NCI-H1436 (cell line): Measurements from ENCODE around the gene SPPL2C.

Source experiments
- DNase-seq: peaks from one replicate; lab custom pipeline; 2025; lab: John Stamatoyannopoulos, UW

The SPPL2C gene

GRCh38 chr17:45833920-45834319 is 10.8 kb upstream of the SPPL2C start:
- DNase-seq, result peak; percentile 38

- no peak for DNase-seq
Observed at GRCh38 chr17:45834471-45835396, 9.9 kb upstream of the SPPL2C start.

DNA sequence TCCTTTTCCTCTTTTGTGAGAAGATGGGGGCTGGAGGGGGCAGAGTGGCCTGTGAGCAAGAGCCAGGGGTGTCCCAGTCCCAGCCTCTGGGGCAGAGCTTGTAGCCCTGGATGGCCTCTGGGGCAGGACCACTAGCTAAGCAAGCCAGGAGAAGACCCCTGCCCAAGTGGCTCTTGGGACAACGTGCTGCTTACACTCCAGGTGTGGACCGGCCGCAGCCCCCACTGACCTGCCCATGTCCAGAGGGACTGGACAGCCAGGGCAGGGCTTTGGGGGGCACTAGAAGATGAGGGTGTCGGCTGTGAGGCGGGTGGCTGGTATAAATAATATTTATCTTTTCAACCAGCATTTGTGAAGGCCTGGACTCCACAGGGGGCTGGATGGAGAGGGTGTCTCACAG is 9.2 kb upstream of the SPPL2C start:
- no peak for DNase-seq

GRCh38 chr17:45836047-45837044 is 8.3 kb upstream of the SPPL2C start:
- DNase-seq, result no peak

DNA sequence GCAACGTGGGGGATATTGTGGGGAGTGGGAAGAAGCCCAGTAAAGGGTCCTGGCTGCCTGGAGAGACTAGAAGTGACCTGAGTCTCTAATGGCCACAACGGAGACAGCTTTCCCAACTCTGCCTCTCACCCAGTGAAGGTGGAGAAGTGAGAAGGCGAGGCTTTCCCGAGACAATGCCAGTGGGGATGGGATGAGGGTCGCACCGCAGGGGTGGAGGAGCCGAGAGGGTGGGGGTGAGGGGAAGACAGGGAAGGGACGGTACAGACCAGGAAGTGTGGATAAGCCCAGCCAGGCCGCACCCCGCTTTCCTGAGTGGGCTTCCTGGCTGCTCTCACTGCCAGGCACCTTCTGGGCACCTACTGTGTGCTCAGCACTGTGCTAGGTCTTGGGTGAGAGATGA is 7.5 kb upstream of the SPPL2C start:
- no peak for DNase-seq

GRCh38 chr17:45837603-45838002 is 7.1 kb upstream of the SPPL2C start:
- DNase-seq, result no peak

DNA sequence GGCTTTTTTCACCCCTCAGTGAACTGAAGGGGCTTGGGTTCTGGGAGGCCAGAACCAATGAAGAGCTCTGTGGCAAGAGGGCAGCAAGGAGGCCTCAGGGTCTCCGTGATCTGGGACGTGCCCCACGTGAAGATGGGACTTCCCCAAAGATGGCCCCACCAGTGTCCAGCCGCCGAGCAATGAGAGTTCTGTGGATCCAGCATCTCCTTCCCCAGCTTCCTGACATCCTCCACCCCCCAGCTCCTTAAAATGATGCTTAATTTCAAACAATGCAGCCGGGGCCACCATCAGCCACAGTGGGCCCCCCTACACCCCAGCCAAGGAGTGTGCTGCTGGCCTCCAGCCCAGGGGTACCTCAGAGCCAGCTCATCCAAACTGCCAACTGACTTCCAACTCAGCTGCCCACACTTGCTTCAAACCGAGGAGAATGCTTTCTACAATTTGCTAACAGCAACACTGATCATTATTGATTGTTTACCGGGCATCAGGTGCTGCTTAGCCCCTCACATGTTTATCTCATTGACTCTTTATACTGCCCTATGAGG is 5.9 kb upstream of the SPPL2C start:
- no peak for DNase-seq

GRCh38 chr17:45839442-45839841 is 5.2 kb upstream of the SPPL2C start:
- no peak for DNase-seq

DNA sequence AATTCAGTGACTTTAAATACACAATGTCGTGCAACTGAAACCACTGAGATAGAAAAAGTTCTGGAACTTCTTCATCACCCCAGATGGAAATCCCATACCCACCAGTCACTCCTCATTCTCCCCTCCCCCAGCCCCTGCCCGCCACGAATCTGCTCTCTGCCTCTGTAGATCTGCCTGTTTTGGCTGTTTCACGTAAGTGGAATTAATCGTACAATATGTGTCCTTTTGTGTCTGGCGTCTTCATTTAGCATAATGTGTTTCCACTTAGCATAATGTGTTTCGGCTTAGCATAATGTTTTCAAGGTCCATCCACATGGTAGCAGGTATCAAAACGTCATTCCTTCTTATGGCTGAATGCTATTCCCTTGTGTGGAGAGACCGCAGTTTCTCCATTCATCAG is 3.5 kb upstream of the SPPL2C start:
- DNase-seq, result no peak

DNA sequence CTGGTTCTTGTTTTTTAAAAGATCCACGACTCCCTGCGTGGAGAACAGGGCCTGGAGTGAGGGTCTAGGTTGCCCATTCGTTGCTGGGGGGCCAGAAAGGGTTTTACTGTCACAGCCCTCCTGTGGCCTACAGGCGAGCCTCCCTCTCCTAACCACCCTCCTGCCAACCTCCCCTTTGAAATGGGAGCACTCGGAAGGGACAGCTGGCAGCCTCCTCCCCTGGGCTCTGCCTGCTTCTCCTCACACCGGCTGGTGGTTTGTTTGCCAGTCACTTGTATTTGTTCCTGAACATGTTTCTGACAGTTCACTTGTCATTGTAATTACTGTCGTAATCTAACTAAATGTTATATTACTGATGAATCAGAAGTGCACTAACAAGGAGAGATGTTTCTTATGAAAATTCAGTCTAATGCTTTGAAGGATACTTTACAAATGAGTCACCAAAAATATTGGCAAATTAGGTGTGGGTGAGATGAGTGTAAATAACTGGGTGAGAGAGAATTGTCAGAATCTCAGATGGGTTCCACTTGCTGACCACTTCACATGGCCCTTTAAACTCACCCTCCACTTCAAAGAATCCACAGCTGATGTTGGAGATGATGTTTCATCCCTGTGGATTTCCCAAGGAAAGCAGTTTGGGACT is 2.7 kb upstream of the SPPL2C start:
- DNase-seq, result peak; percentile 64

- no peak for DNase-seq
Observed at GRCh38 chr17:45843722-45844121, 959 bp upstream of the SPPL2C start.

DNA sequence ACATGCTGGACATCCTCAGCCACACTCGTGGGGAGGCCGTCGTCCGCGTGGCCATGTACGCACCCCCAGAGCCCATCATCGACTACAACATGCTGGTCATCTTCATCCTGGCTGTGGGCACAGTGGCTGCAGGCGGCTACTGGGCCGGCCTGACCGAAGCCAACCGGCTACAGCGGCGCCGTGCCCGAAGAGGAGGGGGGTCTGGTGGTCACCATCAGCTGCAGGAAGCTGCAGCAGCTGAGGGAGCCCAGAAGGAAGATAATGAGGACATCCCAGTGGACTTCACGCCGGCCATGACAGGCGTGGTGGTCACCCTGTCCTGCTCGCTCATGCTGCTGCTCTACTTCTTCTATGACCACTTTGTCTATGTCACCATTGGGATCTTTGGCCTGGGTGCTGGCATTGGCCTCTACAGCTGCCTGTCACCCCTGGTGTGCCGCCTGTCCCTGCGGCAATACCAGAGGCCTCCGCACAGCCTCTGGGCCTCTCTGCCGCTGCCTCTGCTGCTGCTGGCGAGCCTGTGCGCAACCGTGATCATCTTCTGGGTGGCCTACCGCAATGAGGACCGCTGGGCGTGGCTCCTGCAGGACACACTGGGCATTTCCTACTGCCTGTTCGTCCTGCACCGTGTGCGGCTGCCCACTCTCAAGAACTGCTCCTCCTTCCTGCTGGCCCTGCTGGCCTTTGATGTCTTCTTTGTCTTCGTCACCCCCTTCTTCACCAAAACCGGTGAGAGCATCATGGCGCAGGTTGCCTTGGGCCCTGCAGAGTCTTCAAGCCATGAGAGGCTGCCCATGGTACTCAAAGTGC is 900 bp downstream of the SPPL2C start:
- no peak for DNase-seq

DNA sequence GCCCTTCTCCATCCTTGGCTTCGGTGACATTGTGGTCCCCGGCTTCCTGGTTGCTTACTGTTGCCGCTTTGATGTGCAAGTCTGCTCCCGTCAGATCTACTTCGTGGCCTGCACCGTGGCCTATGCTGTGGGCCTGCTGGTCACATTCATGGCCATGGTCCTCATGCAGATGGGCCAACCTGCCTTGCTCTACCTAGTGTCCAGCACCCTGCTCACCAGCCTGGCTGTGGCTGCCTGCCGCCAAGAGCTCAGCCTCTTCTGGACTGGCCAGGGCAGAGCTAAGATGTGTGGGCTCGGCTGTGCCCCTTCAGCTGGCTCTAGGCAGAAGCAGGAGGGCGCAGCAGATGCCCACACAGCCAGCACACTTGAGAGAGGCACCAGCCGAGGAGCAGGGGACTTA is 1.5 kb downstream of the SPPL2C start:
- no peak for DNase-seq

DNA sequence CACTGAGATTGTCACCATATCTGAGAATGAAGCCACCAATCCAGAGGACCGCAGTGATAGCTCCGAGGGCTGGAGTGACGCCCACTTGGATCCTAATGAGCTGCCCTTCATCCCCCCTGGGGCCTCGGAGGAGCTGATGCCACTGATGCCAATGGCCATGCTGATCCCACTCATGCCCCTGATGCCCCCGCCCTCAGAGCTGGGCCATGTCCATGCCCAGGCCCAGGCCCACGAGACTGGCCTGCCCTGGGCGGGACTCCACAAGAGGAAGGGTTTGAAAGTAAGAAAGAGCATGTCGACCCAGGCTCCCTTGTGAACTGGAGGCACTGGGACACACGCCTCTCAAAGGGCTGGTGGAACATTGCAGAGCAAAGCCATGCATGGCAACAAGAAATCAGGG is 2.0 kb downstream of the SPPL2C start:
- no peak for DNase-seq

DNA sequence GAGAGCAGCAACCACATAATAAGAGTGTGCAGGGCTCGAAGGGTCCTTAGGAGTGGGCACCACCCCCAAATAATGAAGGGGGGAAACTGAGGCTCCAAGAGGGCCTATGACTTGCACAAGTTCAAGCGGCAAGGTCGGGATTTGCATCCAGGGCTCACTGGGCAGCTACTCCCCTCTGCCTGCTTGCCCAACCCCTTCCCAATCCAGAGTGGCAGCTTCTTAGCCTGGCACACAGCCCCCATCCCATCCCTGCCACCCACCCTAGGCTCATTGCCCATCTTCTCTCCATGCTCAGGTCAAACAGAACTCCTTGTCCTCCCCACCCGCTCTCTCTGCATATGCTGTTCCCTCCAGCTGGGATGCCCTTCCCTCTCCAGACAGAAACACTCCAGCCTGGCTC is 2.4 kb downstream of the SPPL2C start:
- DNase-seq, result no peak

- DNase-seq, result no peak
Observed at GRCh38 chr17:45847747-45848146, 3.1 kb downstream of the SPPL2C start.

- no peak for DNase-seq
Observed at GRCh38 chr17:45848405-45848804, 3.7 kb downstream of the SPPL2C start.

- DNase-seq, result no peak
Observed at GRCh38 chr17:45848868-45849535, 4.3 kb downstream of the SPPL2C start.

DNA sequence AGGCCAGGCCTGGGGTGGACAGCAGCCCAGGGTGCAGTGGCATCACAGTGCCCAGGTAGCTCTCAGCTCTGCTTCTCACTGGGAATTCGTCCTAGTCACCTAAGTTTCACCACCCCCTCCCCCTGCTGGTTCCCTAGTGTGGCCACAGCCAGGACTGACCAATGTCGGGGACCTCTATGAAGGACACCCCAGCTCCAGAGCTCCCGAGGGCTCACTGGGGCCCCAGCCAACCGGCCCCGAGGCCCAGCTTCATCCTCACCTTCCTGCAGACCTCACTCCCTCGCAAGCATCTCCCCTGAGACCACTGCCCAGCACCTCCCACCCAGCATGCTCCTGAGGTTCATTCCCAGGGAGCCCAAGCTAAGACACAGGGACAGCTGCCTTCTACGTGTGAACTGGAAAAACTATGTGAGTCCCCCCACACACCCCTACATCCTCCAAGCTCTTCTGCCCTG is 4.9 kb downstream of the SPPL2C start:
- DNase-seq, result no peak

DNA sequence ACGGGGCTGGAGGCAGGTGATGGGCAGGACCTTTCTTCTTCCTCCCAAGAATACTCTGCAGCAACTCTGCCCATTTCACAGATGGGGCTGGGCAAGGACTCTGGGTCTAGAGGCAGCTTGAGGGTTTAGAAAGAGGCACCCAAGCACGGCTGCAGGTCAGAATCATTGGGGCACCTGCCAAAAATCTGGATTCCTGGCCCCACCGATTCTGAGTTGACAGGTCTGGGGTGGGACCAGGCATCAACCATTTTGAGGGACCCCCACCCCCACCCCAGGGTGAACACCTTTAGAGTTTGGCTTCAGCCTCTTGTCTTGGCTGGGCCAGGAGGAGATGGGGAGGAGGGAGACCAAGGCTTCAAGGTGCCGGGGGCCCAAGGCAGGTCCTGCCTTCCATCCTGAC is 5.3 kb downstream of the SPPL2C start:
- no peak for DNase-seq
